IPS DF 4.7 (cell line): ENCODE data around the gene ERG28.
A peak's percentile ranks its signal among the peaks of the same experiment; 100 is the strongest.
"Not testable (repeated sequence)": the region's sequence is repeated elsewhere in the genome, so short reads cannot be mapped to it uniquely, and the experiment has no call there.

Source experiments
- DNase-seq: peaks from one replicate; pipeline ENCODE4 v3.0.0-alpha.2; 2013; ENCODE audit warnings: low spot score; ENCODE audit errors: extremely low read depth

The ERG28 gene, protein sequence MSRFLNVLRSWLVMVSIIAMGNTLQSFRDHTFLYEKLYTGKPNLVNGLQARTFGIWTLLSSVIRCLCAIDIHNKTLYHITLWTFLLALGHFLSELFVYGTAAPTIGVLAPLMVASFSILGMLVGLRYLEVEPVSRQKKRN

DNA sequence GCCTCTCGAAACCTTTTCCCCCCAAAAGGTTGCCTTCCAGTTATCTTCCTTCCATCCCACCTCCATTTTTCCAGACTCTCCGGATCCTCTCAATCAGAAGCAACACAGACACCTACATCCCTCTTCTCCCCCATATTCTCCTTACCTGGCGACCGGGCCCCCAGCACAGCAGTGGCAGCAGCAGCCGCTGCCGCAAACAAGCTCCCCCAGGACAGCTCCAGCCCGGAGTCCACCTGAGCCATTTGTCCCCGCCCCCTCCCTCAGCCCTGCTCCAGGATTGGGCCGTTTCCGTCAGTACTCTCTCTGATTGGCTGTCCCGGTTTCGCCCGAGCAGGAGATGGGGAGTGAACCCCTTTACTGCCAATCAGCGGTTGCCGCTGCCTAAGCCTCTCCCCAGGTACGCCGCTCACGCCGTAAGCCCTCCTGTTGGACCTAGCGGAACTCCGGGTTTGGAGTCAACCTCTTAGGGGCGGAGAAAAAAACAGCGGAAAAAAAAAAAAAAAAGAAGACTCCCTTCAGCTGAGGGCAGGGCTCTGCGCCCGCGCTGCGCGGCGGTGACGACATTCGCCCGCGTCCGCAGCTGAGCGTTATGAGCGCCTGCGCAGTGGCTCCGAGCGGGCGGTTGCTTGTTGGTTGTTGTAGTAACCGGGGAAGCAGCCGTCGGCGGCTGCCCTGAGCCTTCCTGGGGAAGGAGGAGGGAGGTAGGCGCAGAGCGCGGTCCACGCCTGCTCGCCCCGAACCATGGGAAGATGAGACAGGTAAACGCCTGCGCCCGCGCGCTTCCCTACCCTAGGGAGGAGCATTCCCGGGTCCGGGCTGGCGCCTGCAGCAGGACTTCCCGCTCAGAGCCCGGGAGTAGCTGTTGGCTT lies at the start of gene ERG28, which contains the start of gene TTLL5:
Gene ERG28 (minus strand): TSS at position 247 of the 869 bp plus-strand sequence. CDS start 3,374 bp downstream, outside the sequence.
Gene TTLL5 (plus strand): TSS at position 617 of the 869 bp plus-strand sequence. CDS start 1,904 bp downstream, outside the sequence.
- DNase-seq, result peak; percentile 96

DNA sequence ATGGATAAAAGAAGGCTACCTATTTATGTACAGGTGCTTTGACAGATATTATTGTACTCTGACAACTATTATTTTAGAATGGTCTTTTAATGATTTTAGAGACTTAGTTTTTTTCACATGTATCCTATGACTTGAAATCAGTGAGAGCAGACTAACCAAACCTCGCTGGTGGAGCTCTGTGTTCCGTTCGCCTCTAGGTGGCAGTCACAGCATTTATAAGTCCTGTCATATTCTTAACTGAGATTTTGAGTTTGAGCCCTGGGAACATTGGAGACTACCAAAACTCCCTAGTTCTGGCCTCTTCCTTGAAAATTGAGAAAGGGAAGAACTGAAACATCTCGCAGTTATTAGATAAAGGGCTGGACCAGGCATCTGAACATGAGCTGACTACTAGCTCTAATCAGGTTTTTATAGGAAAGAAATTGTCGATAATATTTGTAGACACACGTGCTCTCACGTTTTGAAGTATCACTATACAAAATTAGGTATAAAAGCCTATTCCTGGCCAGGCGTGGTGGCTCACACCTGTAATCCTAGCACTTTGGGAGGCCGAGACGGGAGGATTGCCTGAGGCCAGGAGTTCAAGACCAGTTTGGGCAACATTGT lies 48.6 kb upstream of the ERG28 start:
- DNase-seq, result peak; percentile 38

DNA sequence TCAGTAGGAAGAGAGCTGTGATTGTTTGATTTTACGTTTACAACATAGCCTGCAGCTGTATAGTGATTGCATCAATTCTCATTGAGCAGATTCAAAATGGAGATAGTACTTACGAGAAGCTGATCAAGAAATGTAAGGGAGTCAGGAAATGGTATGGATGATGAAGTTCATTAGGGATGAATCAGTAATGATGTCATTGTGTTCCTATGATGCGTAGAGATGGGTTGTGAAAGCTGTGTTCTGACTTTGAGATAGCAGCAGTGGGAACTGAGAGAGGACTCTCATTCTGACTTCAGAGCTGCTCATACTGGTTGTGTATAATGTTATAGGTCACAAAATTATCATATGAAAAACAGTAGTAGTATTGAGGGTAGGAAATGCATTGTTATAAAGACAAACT lies 44.3 kb upstream of the ERG28 start:
- no peak for DNase-seq

DNA sequence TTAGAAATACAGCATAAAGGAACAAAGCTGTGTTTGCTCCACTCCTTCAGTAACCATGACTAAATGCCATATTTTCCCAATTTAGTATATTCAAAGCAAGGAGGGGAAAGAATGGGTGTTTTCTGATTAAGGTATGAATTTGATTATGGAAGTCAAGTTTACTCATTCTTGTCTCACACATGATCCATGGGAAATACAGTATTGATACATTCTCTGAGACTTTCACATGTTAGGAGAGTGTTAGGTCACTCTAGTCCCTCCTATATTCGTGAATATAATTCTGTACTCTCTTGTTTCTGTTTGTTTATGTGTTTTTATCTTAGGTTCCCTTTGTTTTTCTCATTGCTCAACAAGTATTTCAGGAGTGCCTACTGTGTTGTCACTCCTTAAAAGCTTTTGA lies 42.8 kb upstream of the ERG28 start:
- DNase-seq, result no peak

DNA sequence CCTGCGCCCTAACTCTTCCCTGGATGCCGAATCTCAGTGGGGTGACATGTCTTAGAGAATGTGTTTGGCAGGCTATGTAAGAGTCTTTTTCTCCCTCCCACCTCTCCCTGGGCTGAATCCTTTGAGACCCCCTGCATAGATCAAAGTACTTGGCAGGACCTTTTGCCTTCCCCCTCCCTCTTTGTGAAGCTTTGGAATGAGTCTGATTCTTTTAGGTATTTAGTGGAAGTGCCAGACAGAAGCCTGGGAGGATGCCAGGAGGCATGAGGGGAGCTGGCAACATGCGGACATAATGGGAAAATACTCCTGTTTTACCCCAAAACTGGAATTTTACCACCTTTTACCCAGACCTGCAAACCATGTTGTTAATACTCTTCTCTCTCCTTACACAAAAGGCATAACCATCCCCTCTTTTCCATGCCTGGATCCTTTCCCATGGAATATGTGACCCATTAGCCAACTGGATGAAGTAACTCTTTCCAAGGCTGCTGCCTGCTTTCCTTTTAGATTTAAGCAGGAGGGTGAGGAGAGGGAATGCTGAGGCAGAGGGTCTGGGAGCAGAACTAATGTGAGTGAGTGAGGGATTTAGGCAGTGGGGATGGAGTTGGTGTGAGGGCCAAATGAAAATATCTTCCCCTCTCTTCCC lies 42.1 kb upstream of the ERG28 start:
- DNase-seq, result no peak

DNA sequence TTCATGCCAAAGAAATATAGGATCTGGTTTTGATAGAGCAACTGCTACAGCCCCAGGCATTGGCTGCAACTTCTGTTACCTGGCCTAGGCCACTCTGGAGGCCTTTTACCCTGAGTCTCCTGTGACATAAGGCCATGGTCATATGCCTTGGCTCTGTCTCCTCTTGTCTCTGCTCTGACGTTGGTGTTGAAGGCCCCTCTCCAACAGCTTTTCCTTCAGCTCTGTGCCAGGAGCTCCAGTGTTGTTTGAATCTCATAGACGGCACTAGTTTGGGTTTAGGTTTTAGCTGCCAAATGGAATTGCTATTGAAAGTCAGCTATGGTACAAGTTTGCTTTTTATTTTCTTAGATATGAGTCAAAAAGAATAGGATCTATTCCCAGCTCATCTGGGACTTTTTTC lies 41.4 kb upstream of the ERG28 start:
- no peak for DNase-seq

DNA sequence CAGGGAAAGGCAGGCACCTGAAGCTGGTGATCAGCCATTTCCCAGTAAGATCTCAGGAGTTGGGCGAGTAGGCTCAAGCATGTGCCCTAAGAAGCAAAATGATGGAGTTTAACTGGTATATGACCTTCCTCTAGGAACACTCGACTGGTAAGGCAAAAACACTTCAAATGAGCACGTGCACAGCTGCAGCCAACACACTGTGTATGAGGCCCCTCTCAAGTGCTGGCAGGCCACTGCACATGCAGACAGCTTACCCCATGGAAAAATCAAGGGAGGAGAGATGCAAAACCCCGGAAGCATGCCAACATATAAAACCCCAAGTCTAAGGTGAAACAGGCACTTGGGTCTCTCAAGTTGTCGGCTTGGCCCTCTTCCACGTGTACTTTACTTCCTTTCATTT lies 39.6 kb upstream of the ERG28 start:
- DNase-seq, result no peak

DNA sequence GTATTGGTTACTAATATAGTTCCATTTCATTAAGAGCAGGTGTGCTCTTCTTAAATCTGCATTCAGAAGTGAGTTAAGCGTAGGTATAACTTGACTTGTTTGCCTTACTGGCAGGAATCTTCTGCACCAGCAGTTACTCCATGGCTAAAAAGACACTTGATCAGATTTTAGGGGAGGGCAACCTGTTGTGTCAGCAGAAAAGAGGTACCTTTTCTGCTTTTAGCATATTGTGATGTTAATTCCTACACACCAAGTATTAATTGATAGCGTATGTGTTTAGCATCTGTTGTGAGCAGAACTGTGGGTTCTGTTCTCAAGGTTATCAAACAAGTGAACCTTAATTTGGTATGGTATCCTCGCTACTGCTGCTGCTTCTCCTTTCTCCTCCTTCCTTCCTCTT lies 38.7 kb upstream of the ERG28 start:
- DNase-seq, result no peak

DNA sequence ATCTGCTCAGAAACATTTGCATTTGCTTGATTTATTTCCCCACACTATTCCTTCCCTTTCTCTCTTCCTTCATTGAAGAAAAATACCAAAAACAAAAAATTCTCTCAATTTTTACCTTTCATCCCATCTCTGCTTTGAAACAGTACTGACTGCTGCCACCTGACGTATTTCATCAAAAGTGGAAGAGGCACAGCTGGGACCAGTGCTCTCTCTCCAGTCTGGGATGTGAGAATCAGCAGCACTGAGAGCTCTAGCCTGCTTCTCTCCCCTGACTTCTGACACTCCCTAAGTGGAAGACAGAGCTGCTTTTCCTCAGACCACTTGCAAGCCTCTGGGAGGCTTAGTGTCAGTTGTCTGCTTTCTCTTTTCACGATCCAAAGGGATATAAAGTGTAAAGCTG lies 37.2 kb upstream of the ERG28 start:
- DNase-seq, result no peak

DNA sequence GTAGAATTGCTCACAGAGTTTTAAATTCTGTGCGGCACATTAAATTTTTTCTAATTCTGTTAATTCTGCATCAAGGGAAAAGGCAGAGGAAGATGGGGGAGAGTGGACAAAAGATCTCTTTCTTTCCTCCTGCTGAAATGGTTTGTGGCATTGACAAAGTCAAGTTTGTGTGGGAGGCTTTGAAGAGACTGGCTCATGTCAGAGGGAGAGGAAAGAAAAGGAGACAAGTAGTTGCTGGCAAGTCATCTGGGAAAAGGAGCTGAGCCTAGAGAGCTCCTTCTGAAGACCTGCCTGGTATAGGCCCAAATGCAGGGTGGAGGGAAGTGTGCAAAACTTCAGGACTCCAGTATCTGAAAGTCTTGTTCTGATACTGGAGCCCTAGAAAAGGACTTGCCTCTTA lies 36.7 kb upstream of the ERG28 start:
- DNase-seq, result no peak

DNA sequence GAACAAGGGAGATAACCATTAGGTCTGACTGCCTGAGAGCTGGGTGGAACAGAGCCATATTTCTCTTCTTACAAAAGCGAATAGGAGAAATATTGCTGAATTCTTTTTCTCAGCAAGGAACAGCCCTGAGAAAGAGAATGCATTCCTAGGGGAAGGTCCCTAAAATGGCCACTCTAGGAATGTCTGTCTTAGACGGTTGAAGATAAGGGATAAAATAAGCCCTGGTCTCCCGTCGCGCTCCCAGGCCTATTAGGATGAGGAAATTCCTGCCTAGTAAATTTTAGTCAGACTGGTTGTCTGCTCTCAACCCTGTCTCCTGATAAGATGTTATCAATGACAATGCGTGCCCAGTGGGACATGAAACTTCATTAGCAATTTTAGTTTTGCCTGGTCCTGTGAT lies 34.3 kb upstream of the ERG28 start:
- DNase-seq, result not testable (repeated sequence)

DNA sequence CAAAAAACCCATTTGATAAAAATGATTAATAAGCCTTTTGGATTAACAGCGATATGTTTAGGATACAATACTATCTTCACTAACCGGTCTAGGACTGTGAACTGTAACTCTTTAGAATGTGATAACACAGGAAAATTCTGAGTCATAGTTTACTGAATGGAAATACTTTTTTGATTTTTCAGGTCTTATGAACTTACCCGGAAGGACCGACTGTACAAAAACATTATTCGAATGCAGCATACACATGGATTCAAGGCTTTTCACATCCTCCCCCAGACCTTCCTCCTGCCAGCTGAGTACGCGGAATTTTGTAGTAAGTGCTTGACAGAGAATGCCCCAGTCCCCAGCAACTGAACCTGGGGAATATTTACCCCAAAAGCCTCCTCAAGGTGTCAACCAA lies 29.3 kb upstream of the ERG28 start:
- no peak for DNase-seq

DNA sequence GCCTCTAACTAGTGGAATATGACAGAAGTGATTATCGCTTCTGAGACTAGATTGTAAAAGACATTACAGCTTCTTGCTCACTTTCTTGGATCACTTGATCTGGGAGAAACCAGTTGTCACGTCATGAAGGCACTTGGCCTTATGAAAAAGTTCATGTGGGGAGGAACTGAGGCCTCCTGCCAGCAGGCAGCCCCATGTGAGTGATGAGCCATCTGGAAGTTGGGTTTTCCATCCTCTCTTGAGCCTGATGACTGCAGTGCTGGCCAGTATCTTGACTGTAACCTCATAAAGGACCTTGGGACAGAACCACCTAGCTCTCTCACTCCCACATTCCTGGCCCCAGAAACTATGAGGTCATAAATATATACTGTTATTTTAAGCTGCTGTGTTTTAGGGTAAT lies 28.3 kb upstream of the ERG28 start:
- no peak for DNase-seq

DNA sequence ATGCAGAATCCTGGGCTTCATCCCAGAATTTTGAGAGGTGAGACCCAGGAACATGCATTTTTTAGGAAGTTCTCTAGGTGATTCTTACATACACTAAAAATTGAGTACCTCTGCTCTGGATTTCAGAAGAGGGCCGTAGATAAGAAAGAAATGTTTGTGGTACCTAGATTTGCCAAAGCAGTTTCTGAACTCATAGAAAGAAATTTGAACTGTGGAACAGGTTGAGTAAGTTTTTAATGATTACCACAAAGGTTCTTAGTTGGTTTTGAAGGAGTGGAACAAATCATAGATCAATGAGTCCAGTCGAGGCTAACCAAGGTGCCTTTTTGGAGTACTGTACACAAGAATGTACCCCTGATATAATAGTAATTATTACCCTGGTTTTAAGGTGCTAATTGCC lies 25.2 kb upstream of the ERG28 start:
- no peak for DNase-seq

DNA sequence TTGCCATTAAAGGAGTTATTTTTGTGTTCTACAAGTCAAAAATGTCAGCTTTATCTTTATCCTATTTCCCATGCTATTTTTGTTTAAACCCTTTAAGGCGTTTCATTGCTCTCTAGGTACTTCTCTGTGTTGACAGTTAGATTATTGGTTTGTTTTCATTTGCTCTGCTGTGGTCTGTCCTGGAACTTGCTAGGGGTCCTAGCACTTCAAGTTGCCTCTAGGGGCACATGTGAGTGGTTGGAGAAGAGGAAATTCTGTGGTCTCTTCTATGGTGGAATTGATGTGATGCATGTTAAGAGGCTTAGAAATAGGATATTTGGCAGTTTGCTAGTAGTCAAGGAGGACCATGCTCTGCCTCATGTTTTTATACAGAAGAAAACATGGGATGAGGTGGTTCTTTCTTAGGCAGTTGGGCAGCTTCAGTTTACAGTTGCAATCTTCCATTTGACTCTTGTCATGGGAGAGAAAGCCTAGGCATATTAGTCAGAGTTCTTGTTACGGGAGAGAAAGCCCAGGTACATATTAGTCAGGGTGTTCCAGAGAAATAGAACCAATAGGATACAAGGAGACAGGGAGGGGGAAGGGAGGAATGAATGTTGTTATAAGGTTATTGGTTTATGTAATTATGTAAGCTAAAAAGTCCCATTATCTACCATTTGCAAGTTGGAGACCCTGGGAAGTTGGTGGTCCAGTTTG lies 14.7 kb upstream of the ERG28 start:
- no peak for DNase-seq

DNA sequence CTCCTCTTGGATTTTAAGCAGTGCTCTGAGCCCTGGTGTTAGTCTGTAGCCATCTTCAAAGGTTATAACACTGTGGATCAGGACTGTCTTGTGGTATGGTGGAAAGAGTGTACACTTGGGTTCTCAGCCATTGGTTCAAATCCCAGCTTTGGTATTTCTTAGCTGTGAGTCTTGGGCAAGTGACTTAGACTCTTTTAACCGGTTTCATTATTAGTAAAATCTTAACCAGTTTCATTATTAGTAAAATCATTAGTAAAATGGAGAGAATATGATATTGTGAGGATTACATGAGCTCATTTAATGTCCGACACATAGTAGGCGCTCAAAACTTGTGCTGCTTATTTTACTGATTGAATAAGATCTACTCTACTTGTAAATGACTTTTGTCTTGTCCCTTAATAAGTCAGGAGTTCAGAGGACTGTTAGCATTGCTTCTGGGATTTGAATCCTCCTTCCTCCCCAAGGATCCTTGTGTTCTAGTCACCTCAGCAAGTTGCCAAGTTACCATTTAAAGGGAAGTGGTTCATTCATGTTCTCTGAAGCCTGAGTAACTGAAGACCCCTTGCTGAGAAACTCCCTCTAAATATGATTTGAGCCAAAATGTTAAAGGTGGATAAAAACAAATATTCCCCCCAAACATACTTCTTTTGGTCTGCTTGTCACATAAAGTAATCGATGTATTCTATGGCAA lies 12.8 kb upstream of the ERG28 start:
- DNase-seq, result no peak

DNA sequence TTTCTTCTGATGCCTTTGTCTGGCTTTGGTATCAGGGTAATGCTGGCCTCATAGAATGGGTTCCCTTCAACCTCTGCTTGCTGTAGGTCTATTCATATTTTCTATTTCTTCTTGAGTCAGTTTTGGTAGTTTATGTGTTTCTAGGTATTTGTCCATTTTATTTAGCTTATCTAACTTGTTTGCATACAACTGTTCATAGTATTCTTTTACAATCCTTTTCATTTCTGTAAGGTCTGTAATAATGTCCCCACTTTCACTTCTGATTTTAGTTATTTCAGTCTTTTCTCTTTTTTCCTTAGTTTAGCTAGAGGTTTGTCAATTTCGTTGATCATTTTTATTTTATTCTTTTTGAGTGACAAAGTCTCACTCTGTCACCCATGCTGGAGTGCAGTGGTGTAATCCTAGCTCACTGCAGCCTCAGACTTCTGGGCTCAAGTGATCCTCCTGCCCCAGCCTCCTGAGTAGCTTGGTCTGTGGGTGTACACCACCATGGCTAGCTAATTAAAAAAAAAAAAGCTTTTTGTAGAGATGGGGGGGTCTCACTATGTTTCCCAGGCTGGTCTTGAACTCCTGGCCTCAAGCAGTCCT lies 12.0 kb upstream of the ERG28 start:
- DNase-seq, result no peak

DNA sequence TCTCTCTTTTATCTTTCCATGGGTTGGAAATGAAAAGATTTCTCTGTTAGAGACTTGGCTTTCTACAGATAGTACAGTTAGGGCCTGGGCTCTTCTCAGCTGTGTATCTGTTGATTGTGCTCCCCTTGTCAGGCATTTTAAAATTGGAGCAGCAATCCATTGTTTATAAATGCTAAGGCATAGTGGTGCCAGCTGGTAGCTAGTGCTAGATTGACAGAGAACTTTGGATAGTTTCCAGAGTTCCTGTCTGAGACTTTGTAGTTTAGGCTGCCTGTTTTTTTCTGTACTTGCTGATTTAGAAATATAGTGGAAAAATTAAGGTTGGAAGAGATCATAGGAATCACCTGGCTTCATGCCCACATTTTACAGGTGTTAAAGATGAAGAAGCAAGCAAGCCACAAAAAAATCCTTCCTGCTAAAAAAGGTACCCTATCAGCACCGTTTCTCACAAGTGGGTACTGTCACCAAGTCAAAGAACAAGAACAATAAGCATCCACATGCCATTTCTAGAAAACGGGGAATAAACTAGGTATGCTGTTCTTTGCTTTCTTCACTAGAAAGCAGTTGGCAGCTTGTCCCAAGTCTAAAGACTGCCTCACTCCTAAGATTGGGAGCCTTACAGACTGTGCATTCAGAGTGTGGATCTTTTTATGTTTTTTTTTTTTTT lies 6.6 kb upstream of the ERG28 start:
- DNase-seq, result no peak

DNA sequence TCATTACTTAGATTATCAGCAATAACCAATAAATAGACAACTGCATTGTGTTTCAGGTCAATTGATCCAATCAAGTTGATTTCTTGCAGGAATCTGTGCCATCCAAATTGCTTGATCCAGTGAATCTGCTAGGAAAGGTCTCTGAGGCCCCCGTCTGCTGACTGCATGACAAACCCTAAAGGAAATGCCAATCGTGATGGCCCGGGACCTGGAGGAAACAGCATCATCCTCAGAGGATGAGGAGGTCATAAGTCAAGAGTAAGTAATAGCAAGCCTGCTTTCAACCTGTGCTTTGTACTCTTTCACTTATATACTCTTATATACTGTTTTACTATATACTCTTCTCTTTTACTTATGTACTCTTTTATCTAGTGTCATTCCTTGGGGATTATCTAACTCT lies 2.3 kb upstream of the ERG28 start:
- DNase-seq, result no peak

DNA sequence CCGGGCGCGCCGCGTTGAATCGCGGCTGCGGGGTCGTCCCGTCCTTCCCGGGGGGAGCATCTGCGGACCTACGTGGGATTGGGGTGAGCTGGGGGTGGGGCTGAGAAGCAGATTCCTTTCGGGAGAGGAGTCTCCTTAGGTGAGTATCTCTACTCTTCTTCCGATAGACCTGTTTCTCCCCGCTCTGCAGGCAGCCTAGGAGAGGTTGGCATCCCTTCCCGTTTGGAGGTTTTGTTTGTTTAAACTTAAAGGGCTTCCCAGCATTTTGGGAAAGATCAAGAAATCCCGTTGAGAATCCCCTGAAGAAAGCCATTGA lies 781 bp upstream of the ERG28 start:
- no peak for DNase-seq
